ENCODE measurements around the gene MT1G.

GRCh38 chr16:56628486-56629350 is 39.1 kb downstream of the MT1G start:
- TF ChIP-seq CTCF (IDR thresholded peaks at IDR 0.05; ENCODE audit: insufficient read depth, low read length) (no peak), POLR2AphosphoS5 (IDR thresholded peaks at IDR 0.05; ENCODE audit: low read depth) (no peak)

All from HL-60 (cell line).